Type B pancreatic cell (in vitro differentiated cells): Measurements from ENCODE around the gene TMIGD2. TPM values are rescaled to one million over a fixed set of nuclear protein-coding genes. Genes with fewer than 3 reads are reported as not detected.

Experiments used
- DNase-seq: peaks from one replicate; pipeline ENCODE4 v3.0.0; 2021; ENCODE audit warnings: mixed read lengths; ENCODE audit not compliant: unreplicated experiment; ENCODE audit errors: extremely low spot score
- H3K27ac Mint-ChIP-seq: 2 replicates; pipeline ENCODE4 v1.8.0; 2021; ENCODE audit warnings: mild to moderate bottlenecking, mixed read lengths
- H3K27me3 Mint-ChIP-seq: 2 replicates; pipeline ENCODE4 v1.8.0; 2021; ENCODE audit warnings: mixed read lengths
- H3K36me3 Mint-ChIP-seq: 2 replicates; pipeline ENCODE4 v1.8.0; 2021; ENCODE audit warnings: mixed read lengths
- H3K4me1 Mint-ChIP-seq: one replicate; pipeline ENCODE4 v1.8.0; 2021; ENCODE audit warnings: mixed read lengths; ENCODE audit not compliant: unreplicated experiment
- H3K4me3 Mint-ChIP-seq: 2 replicates; pipeline ENCODE4 v1.8.0; 2021; ENCODE audit warnings: mild to moderate bottlenecking, mixed read lengths
- H3K9me3 Mint-ChIP-seq: 2 replicates; pipeline ENCODE4 v1.8.0; 2021; ENCODE audit warnings: mixed read lengths
- total RNA-seq: library from RNA; stranded (reverse); gene quantifications from 2 replicates; pipeline ENCODE4 v1.2.1, GENCODE V29; 2021; ENCODE audit warnings: low replicate concordance
- TF ChIP-seq, protein P1 (sequence below): fragments of 200-600 bp; sonication (generic); conservative IDR thresholded peaks from 2 replicates; pipeline ENCODE4 v1.5.0; 2021; ENCODE audit warnings: antibody characterized with exemption, mild to moderate bottlenecking

The TMIGD2 gene
- total RNA-seq, 1 donor from 2014 or later: not detected

DNA sequence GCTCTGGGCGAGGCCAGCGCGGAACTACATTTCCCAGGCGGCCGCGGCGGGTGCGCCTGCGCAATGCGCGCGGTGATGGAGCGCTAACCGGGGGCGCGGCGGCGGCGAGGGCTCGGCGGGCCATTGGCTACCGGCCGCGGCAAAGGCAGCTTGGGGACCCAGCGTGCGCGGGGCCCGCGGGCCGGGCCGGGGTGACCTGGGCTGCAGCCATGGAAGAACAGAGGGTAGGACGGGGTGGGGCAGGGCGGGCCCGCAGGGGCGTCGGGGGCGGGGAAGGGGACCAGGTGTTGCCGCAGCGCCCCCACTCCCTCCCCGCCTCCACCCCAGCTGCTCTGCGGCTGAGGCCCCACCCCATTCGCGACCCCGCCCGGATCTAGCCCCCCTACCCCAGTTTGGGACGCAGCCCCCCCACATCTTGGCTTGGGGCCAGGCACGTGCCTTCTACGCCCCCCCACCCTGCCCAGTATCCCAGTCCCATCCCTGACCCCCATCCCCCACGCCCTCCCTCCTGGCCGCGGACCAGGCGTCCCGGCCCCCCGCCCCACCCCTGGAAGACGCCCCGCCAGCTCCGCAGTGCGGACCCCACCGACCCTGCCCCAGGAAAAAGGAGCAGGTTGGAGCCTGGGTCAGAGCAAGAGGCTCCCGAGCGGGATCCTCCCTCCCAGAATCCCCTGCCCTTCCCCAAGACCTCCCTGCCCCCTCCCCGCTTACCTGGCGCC, 2.5 kb upstream of the TMIGD2 start, which contains the start of gene FSD1:
FSD1 (plus strand) TSS at position 61 of the 719 bp plus-strand sequence; CDS start at position 210, 149 bp downstream.
- peak; percentile 86 for DNase-seq
- TF ChIP-seq, protein P1, sequence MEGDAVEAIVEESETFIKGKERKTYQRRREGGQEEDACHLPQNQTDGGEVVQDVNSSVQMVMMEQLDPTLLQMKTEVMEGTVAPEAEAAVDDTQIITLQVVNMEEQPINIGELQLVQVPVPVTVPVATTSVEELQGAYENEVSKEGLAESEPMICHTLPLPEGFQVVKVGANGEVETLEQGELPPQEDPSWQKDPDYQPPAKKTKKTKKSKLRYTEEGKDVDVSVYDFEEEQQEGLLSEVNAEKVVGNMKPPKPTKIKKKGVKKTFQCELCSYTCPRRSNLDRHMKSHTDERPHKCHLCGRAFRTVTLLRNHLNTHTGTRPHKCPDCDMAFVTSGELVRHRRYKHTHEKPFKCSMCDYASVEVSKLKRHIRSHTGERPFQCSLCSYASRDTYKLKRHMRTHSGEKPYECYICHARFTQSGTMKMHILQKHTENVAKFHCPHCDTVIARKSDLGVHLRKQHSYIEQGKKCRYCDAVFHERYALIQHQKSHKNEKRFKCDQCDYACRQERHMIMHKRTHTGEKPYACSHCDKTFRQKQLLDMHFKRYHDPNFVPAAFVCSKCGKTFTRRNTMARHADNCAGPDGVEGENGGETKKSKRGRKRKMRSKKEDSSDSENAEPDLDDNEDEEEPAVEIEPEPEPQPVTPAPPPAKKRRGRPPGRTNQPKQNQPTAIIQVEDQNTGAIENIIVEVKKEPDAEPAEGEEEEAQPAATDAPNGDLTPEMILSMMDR: no peak
- H3K9me3 Mint-ChIP-seq: no peaks in the 10 kb centered on the region
- H3K27me3 Mint-ChIP-seq: no peaks in the 10 kb centered on the region
- peaks cover 6% of the 10 kb centered on the region for H3K4me1 Mint-ChIP-seq
- no peak within 1 kb of the TSS for H3K27ac Mint-ChIP-seq
- peak within 1 kb of the TSS; percentile 63 for H3K4me3 Mint-ChIP-seq
- H3K36me3 Mint-ChIP-seq: no peaks in the 10 kb centered on the region

DNA sequence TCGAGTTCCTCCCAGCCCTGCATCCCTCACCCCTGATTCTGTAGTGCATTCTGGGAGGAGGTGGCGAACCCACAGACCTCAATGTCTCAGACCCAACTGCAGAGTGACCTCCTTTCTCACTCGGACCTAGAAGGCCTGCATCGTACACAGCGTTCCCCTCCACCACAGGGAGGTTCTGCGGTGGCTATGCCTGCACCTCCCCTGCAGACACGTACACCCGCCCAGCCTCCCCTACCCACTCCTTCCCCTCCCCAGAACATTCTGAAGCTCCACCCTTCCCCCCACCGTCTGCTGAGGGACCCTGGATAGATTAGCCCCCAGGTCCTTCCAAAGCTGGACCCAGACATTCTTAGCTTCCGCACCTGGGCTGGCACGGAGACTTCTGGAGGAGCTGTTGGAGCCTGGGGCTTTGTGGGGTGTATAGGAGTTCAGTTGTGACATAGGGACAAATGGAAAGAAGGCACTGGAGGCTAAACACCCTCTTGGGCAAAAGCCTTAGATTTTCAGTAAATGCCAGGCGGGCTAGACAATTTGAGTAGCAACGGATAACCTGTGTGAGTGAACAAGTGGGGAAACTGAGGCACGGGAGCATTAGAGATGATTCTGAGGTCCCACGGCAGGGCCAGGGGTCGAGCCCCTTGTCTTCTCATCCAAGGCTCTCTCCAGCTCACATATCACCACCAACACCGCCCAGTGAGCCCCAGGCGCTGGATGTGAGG, 1.8 kb upstream of the TMIGD2 start:
- DNase-seq: no peak
- TF ChIP-seq, protein P1: no peak
- no peaks in the 10 kb centered on the region for H3K27me3 Mint-ChIP-seq
- no peaks in the 10 kb centered on the region for H3K9me3 Mint-ChIP-seq
- H3K36me3 Mint-ChIP-seq: no peaks in the 10 kb centered on the region
- H3K4me3 Mint-ChIP-seq: peak overlapping the region; percentile 63
- H3K4me1 Mint-ChIP-seq: peaks cover 6% of the 10 kb centered on the region
- H3K27ac Mint-ChIP-seq: no peak overlapping the region

- Mint-ChIP-seq H3K36me3 (no peaks in the 10 kb centered on the region), H3K9me3 (no peaks in the 10 kb centered on the region), H3K27ac (peak overlapping the region; percentile 32), H3K4me1 (peaks cover 6% of the 10 kb centered on the region), H3K4me3 (peak overlapping the region; percentile 15), H3K27me3 (no peaks in the 10 kb centered on the region)
- TF ChIP-seq, protein P1: no peak
- no peak for DNase-seq
Measured at GRCh38 chr19:4301590-4302242, 473 bp downstream of the TMIGD2 start.

- Mint-ChIP-seq H3K36me3 (no peaks in the 10 kb centered on the region), H3K27me3 (no peaks in the 10 kb centered on the region), H3K9me3 (no peaks in the 10 kb centered on the region), H3K4me3 (no peak overlapping the region), H3K27ac (no peak overlapping the region), H3K4me1 (peaks cover 6% of the 10 kb centered on the region)
- DNase-seq: no peak
- TF ChIP-seq, protein P1: no peak
Measured at GRCh38 chr19:4300589-4300988, 1.6 kb downstream of the TMIGD2 start.

DNA sequence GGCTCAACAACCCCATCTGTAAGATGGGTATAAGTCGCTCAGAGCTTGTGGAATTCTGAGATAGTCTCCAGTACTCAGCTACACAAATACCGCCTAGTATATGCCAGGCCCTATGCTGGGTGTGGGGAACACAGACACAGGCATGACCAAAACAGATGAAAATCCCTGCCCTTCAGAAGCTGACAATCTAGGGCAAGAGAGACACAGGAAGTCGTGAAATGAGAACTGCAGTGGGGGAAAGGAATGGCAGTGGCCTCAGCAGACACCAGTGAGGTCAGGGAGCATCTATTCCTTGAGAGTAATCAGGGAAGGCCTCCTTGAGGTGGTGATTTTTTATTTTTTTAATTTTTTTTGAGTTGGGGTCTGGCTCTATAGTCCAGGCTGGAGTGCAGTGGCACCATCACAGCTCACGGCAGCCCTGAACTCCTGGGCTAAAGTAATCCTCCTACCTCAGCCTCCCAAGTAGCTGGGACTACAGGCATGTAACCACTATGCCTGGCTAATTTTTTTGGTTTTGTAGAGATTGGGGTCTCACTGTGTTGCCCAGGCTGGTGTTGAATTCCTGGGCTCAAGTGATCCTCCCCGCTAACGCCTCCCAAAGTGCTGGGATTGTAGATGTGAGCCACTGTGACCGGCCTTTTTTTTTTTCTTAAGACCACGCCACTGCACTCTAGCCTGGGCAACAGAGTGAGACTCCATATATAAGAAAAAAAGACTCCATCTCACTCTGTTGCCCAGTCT, 3.2 kb downstream of the TMIGD2 start:
- H3K4me1 Mint-ChIP-seq: peaks cover 6% of the 10 kb centered on the region
- TF ChIP-seq, protein P1: no peak
- no peaks in the 10 kb centered on the region for H3K9me3 Mint-ChIP-seq
- H3K36me3 Mint-ChIP-seq: no peaks in the 10 kb centered on the region
- H3K4me3 Mint-ChIP-seq: no peak overlapping the region
- no peak overlapping the region for H3K27ac Mint-ChIP-seq
- no peaks in the 10 kb centered on the region for H3K27me3 Mint-ChIP-seq
- DNase-seq: no peak
